HCT116 (cell line): ENCODE data around the gene TYMP. TPM values are rescaled to one million over a fixed set of nuclear protein-coding genes. Genes with fewer than 3 reads are reported as not detected.
A peak's percentile ranks its signal among the peaks of the same experiment; 100 is the strongest.

Experiments
- ATAC-seq: fragments of 200-7000 bp; cut with Tn5 transposase; 2 replicates; pipeline ENCODE4 v1.9.1; 2020; ENCODE audit warnings: mild to moderate bottlenecking, moderate library complexity
- BruUV-seq: library from RNA; stranded (reverse); fragments of 400-500 nt; replicated peaks from 2 replicates; lab custom pipeline; 2021; lab: Mats Ljungman, UMichigan
- CTCF ChIA-PET: fragments of 300-600 bp; sonication (Branson Sonifier 250); formaldehyde crosslinking; loops from one replicate; lab custom pipeline; 2021; ENCODE audit warnings: antibody characterized with exemption; lab: Charles Lee
- POLR2A ChIA-PET: fragments of 300-600, 350-600 bp; sonication (Branson Sonifier 250); formaldehyde crosslinking; loops from one replicate; lab custom pipeline; 2021; ENCODE audit warnings: antibody characterized with exemption; lab: Charles Lee
- RAD21 ChIA-PET, 2 experiments: fragments of 300-600 bp; sonication (Branson Sonifier 250); formaldehyde crosslinking; loops; one replicate each; lab custom pipeline; 2023; ENCODE audit warnings: low total read pairs in 2 of 2; ENCODE audit not compliant: uncharacterized antibody in 2 of 2, unreplicated experiment in 2 of 2, low non-redundant PET in 1 of 2; lab: Charles Lee
- DNase-seq: peaks from one replicate; pipeline ENCODE4 v3.0.0-alpha.2; 2010; ENCODE audit warnings: low read depth, low spot score
- H2AFZ ChIP-seq: fragments of 200-600 bp; shearing (Covaris generic), sonication (generic); 2 replicates; pipeline ENCODE4 v1.6.1; 2017; ENCODE audit warnings: low read depth, mixed run types, mixed read lengths, antibody characterized with exemption, low read length; ENCODE audit not compliant: poor library complexity, severe bottlenecking
- H3K27ac ChIP-seq: 2 replicates; pipeline ENCODE4 v1.5.1; 2012; ENCODE audit warnings: low read depth, low read length
- H3K27me3 ChIP-seq: fragments of 200-600 bp; sonication (generic); 2 replicates; pipeline ENCODE4 v1.6.1; 2016; ENCODE audit warnings: mixed run types, low read length, mixed read lengths; ENCODE audit not compliant: insufficient read depth
- H3K36me3 ChIP-seq, 2 experiments: fragments of 200-500 bp in 1 of 2; fragments of 200-600 bp in 1 of 2; sonication (Bioruptor generic) in 1 of 2; sonication (generic) in 1 of 2; 2 replicates each; pipeline versions ENCODE4 v1.5.1 to v1.6.1; 2014 to 2016; ENCODE audit warnings: low read length in 2 of 2, inconsistent platforms in 1 of 2, mixed read lengths in 1 of 2, mixed run types in 1 of 2; ENCODE audit not compliant: insufficient read depth in 2 of 2, control insufficient read depth in 1 of 2
- H3K4me1 ChIP-seq, 2 experiments: fragments of 200-600 bp in 1 of 2; sonication (generic) in 1 of 2; 2 replicates each; pipeline versions ENCODE4 v1.5.1 to v1.6.1; 2012 to 2017; ENCODE audit warnings: low read length in 2 of 2, inconsistent platforms in 1 of 2, mild to moderate bottlenecking in 1 of 2, mixed read lengths in 1 of 2, mixed run types in 1 of 2, moderate library complexity in 1 of 2; ENCODE audit not compliant: insufficient read depth in 2 of 2, control insufficient read depth in 1 of 2
- H3K4me2 ChIP-seq: fragments of 200-600 bp; sonication (generic); 2 replicates; pipeline ENCODE4 v1.6.1; 2017; ENCODE audit warnings: mixed run types, low read length, mixed read lengths
- H3K4me3 ChIP-seq, 2 experiments: fragments of 200-600 bp in 1 of 2; sonication (generic) in 1 of 2; replicated peaks in 1 of 2; 2 replicates each; pipeline ENCODE4 v1.5.1; 2011 to 2016; ENCODE audit warnings: low read length in 2 of 2, control low read depth in 1 of 2, low read depth in 1 of 2, mild to moderate bottlenecking in 1 of 2, mixed read lengths in 1 of 2, mixed run types in 1 of 2
- H3K79me2 ChIP-seq: fragments of 200-600 bp; sonication (generic); 2 replicates; pipeline ENCODE4 v1.6.1; 2017; ENCODE audit warnings: mild to moderate bottlenecking, mixed run types, low read length, moderate library complexity, mixed read lengths; ENCODE audit not compliant: insufficient read depth
- H3K9ac ChIP-seq: fragments of 200-600 bp; sonication (generic); 2 replicates; pipeline ENCODE4 v1.6.1; 2016; ENCODE audit warnings: low read length, mixed read lengths
- H3K9me2 ChIP-seq: fragments of 200-600 bp; sonication (generic), shearing (Covaris generic); 2 replicates; pipeline ENCODE4 v1.6.1; 2017; ENCODE audit warnings: mixed run types, mild to moderate bottlenecking, moderate library complexity; ENCODE audit not compliant: insufficient read depth
- H3K9me3 ChIP-seq, 2 experiments: fragments of 200-500 bp in 1 of 2; fragments of 200-600 bp in 1 of 2; sonication (Bioruptor generic) in 1 of 2; sonication (generic) in 1 of 2; 2 replicates each; pipeline ENCODE4 v1.6.1; 2014 to 2017; ENCODE audit warnings: low read length in 2 of 2, mixed read lengths in 2 of 2, inconsistent platforms in 1 of 2, low read depth in 1 of 2, mild to moderate bottlenecking in 1 of 2, mixed run types in 1 of 2, moderate library complexity in 1 of 2; ENCODE audit not compliant: control insufficient read depth in 1 of 2, insufficient read depth in 1 of 2
- H4K20me1 ChIP-seq: fragments of 200-600 bp; sonication (generic), shearing (Covaris generic); 2 replicates; pipeline ENCODE4 v1.6.1; 2017; ENCODE audit warnings: mixed run types, mild to moderate bottlenecking, moderate library complexity; ENCODE audit not compliant: insufficient read depth
- CBX3 ChIP-seq: IDR thresholded peaks from 2 replicates; pipeline ENCODE4 v1.6.1; 2012; ENCODE audit warnings: low read depth
- ELF1 ChIP-seq: IDR thresholded peaks from 2 replicates; pipeline ENCODE4 v1.6.1; 2012; ENCODE audit warnings: low read depth, borderline replicate concordance
- FOSL1 ChIP-seq: IDR thresholded peaks from 2 replicates; pipeline ENCODE4 v1.6.1; 2012; ENCODE audit warnings: low read depth
- JUND ChIP-seq: IDR thresholded peaks from 2 replicates; pipeline ENCODE4 v1.6.1; 2012
- POLR2A ChIP-seq: IDR thresholded peaks from 2 replicates; pipeline ENCODE4 v1.7.0; 2011; ENCODE audit warnings: borderline replicate concordance; ENCODE audit not compliant: insufficient read depth, insufficient read length; ENCODE audit errors: extremely low read depth
- RAD21 ChIP-seq: IDR thresholded peaks from 2 replicates; pipeline ENCODE4 v1.6.1; 2012; ENCODE audit warnings: low read depth, mild to moderate bottlenecking
- SIN3A ChIP-seq: IDR thresholded peaks from 2 replicates; pipeline ENCODE4 v1.6.1; 2012; ENCODE audit warnings: low read depth
- SP1 ChIP-seq: IDR thresholded peaks from 2 replicates; pipeline ENCODE4 v1.6.1; 2012; ENCODE audit warnings: low read depth
- SRF ChIP-seq: IDR thresholded peaks from 2 replicates; pipeline ENCODE4 v1.6.1; 2012; ENCODE audit warnings: low read depth
- YY1 ChIP-seq: IDR thresholded peaks from 2 replicates; pipeline ENCODE4 v1.6.1; 2011; ENCODE audit warnings: low read length, low read depth, moderate library complexity, mild to moderate bottlenecking; ENCODE audit not compliant: insufficient replicate concordance; ENCODE audit errors: extremely low read depth
- ZFX ChIP-seq: fragments of 450-650 bp; IDR thresholded peaks from 2 replicates; pipeline ENCODE4 v1.6.1; 2017
- intact Hi-C: fragments of 100-400 bp; cut with micrococcal nuclease; formaldehyde crosslinking; loops from 2 replicates; pipeline ENCODE4 v1.10.0; 2022
- total RNA-seq: library from RNA; stranded (reverse); gene quantifications from one replicate; pipeline ENCODE4 v1.2.1, GENCODE V29; 2021; ENCODE audit not compliant: unreplicated experiment
- TF ChIP-seq, protein P1 (sequence below): IDR thresholded peaks from 2 replicates; pipeline ENCODE4 v1.6.1; 2012

Gene TYMP
- total RNA-seq, 1 experiment from 2014 or later: 43.2 TPM

DNA sequence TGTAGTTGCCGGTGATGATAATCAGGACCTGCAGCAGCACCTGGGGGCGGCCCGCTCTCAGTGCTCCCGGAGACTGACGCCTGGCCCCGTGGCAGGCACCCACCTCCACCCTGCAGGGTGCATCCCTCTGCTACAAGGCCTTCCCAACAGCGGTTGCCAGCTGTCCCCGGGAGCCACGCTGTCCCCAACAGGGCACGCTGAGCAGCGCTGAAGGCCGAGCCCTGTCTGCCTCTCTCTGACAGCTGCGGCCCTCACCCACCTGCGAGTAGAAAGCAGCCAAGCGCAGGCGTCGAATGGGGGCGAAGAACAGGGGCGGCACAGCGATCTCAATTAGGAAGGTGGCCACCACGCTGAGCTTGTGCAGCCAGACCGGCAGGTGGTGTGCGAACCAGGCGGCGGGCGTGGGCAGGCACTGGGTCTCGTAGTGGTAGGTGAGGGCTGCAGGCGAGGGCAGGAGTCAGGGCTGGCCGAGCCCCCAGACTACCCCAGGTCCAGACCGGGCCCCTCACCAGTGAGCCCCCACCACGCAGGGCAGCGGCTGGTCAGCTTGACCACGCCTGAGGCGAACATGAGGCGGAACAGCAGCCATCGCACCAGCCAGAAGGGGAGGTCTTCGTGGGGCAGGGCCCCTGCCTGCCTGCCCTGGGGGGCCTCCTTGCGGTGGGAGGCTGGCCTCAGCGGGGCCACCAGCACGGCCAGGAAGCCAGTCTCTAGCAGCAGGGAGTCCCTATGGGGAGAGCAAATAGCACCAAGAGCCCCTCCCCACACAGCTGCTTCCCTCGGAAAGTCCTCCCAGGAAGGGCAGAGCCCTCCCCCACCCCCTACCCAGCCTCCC is 23.8 kb downstream of the TYMP start:
- Histone ChIP-seq H3K9me2 (no peaks in the 10 kb centered on the region), H3K9me3 (no peaks in the 10 kb centered on the region), H3K4me1 (peaks cover 10 to 17% of the 10 kb centered on the region in 2 experiments), H3K27ac (peak overlapping the region; percentile 18; the same call in 1 of the 2 replicates), H3K79me2 (peaks cover 44% of the 10 kb centered on the region), H3K4me2 (peak overlapping the region; percentile 93), H4K20me1 (no peaks in the 10 kb centered on the region), H3K9ac (peak overlapping the region; percentile 94; the same call in 1 of the 2 replicates)
- no peak for DNase-seq
- RAD21 ChIA-PET: no interaction called here
- POLR2A ChIA-PET: no interaction called here
- no peak for ATAC-seq
- CTCF ChIA-PET: no interaction called here
- intact Hi-C loops: no loop called here
- no TSS peak for BruUV-seq
- TF ChIP-seq SP1 (no peak), YY1 (no peak), SIN3A (no peak), RAD21 (no peak), ZFX (no peak), CBX3 (no peak), ELF1 (no peak), SRF (no peak), JUND (no peak), POLR2A (no peak), FOSL1 (no peak)
- TF ChIP-seq, protein P1, sequence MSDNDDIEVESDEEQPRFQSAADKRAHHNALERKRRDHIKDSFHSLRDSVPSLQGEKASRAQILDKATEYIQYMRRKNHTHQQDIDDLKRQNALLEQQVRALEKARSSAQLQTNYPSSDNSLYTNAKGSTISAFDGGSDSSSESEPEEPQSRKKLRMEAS: no peak
- TF ChIP-seq, all 23 proteins: peak for 0
- Histone ChIP-seq H3K27me3 (no peaks in the 10 kb centered on the region), H3K36me3 (peaks cover 0 to 8% of the 10 kb centered on the region in 2 experiments; a peak in 1 of 4 replicates), H2AFZ (no peak overlapping the region), H3K4me3 (peak overlapping the region; percentile 67 to 99)
